ENCODE results near the gene PRR15.

The PRR15 gene

DNA sequence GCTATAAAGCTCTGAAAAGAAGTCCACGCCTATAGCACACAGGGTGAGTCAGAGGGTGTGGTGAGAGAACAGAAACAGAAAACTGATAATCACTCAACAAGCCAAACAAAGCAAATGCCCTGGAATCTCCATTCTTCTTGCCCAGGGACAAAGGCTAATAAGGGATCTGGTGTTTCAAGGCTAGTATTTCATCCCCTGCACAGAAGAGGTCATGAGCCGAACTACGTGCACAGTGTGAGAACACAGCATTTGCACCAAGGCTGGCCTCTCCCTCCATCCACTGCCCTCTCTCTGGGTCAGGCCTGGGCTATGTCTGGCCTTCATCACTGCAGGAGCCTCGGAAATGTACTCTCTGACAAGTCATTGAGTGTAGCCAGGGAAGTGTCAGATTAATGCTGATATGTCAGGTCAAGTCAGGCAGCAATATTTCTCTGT is 42.7 kb downstream of the PRR15 start:
- no peak overlapping the region for H3K4me3 ChIP-seq (ENCODE audit: low read depth, low read length)
- peak; percentile 56 for DNase-seq (ENCODE audit: low read depth)

DNA sequence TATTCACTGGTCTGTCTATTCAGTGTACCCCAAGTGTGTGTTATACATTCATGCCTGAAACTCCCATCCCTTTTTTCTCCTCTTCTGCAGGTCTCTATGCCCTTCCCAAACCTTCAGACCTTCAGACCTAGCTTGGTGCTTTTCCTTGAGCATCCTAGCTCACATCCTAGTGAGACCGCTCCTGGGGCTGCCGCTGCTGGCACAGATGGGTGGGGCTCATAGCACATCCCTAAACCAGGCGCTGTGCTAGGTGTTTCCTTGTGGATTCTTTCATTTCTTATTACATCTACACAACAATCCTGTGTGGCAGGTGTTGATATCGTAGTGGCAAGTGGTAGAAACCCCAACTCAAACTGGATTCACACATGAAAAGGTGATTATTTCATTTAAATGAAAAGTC is 43.2 kb downstream of the PRR15 start:
- no peak overlapping the region for H3K4me3 ChIP-seq (ENCODE audit: low read depth, low read length)
- no peak for DNase-seq (ENCODE audit: low read depth)

DNA sequence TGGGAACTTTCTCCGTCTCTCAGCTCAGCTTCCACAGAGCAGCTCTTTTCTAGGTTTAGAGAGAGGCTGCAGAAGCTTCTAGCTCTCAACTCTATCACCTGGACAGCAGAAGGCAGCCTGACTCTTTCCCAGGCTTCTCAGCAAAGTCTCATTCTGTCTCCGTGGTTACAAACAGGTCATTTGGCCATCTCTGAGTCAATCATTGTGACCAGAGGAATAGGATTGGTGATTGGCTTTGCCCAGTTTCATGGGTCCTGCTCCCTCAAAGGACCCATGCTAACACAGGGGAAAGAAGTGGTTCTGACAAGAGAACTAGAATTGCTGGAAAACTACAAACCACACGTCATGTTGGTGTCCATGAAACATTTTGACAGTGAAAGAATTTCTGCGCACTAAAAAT is 43.6 kb downstream of the PRR15 start:
- DNase-seq (ENCODE audit: low read depth), result no peak
- H3K4me3 ChIP-seq (ENCODE audit: low read depth, low read length), result no peak overlapping the region

DNA sequence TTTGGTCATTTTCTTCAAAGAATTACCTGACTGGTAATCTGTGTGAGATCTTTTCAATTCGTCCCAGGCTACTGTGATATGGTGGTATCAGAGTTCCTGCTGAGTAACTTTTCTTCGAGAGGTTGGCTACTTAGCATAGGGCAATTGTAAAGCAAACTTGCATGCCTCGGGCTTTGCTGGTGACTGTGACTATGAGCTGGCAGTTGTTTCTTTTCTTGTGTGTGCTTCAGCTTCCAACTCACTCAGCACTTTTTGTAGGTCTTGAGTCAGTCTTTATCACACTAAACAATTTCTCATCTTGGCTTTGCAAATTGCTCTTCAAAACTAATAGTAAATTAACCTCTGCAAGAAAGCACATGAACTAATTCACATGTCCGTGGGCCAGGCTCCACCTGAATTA is 44.3 kb downstream of the PRR15 start:
- H3K4me3 ChIP-seq (ENCODE audit: low read depth, low read length), result no peak overlapping the region
- DNase-seq (ENCODE audit: low read depth), result no peak

DNA sequence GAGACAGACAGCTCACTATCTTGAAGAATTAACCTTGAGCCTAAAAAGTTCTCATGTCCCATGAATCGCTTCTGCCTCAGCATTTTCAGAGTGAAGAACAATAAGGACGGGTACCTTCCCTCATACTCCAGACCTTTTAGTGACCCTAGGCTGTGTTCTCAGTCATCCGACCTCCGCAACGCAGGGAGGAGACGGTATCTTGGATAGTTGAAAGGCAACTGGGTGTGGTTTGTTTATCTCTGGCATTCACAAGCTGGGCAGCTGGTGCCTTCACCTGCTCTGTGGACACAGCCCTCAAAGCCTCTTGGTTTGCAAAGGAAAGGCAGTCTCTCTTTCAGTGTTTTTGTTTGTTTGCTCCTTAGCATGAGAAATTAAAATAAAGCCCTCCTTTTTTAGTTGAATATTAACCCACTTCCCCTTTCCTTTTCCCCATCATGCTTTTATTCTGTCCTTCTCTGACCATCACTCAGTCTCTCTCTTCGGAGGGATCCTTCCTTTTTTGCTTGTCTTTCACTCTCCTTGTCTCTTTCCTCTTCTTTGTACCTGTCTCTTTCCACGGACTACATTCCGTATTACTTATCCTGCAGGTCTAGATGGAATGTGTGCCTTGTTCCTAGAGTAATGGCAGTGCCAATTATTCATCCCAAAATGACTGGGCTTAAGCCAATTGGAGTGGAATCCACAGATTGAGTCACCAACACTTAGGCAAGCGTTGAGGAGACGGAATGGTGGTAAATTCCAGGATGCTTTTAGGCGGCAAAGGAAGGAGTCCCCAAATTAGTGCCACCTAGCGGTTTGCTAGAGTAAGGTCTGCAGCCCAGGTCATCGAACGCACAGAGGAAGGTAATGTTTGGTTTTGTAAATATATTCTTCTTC is 45.8 kb downstream of the PRR15 start:
- DNase-seq (ENCODE audit: low read depth), result no peak

DNA sequence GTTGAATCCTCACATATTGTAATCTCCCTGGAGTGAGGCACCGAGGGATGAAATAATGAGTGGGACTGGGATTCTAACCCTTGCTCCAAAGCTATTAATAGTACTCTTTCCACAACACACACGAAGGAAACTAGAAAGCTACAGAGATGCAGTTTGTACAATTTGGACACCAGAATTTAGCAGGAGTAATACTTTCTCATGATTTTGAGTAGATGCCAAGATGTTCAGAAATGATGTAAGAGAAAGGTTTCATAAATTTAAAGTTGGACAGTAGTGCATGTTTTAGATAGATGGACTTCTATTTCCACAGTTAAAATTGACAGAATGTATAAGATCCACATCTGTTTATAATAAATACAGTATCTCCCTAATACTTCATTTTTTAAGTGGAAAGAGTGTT is 46.5 kb downstream of the PRR15 start:
- no peak for DNase-seq (ENCODE audit: low read depth)
- no peak overlapping the region for H3K4me3 ChIP-seq (ENCODE audit: low read depth, low read length)

More for the DNA sequence above, 45.8 kb downstream of the PRR15 start:
- no peak overlapping the region for H3K4me3 ChIP-seq (ENCODE audit: low read depth, low read length)

DNA sequence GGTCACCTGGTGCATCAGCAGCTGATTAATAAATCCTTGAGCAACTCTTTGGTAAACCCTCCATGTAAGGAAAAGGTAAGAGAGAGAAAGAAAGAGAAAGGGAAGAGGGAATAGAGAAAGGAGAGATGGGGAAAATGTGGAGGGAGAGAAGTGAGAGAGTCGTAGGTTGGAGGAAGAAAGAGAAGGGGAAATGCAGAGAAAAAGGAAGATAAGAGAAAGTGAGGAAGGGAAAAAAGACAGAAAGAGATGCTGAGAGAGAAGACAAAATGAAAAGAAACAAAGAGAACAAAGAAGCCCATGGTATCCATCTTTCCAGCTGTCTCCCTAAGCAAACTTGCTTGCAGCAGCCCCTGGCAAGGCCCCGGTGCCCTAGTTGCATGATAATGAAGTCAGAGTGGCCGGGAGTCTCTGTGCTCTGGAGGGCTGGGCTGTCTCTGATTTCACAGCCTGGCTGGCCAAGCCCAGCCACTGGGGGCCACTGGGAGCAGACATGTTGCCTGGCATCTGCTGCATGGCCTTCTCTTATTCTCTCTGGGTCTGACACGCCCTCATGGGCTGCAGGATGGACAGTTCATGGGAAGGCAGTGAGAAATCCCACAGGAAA is 48.4 kb downstream of the PRR15 start:
- no peak overlapping the region for H3K4me3 ChIP-seq (ENCODE audit: low read depth, low read length)
- DNase-seq (ENCODE audit: low read depth), result no peak

DNA sequence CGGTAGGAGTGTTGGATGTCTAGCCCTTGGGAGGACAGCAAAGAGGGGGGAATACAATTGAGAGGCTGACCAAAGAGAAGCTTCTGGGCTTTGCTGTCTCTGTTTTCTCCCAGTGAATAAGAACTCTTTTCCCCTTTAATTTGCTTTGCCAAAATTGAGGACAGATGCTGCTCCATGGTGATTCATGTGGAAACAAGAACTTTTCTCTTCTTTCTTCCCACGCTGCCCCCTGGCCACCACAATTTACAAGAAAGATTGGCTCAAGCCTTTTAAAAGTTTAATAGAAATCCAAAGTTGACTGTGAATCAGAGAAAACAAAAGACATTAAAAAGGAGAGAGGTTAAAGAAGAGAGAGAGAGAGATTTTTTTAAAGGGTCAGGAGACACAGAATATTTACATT is 49.0 kb downstream of the PRR15 start:
- peak; percentile 52 for DNase-seq (ENCODE audit: low read depth)
- H3K4me3 ChIP-seq (ENCODE audit: low read depth, low read length), result no peak overlapping the region

DNA sequence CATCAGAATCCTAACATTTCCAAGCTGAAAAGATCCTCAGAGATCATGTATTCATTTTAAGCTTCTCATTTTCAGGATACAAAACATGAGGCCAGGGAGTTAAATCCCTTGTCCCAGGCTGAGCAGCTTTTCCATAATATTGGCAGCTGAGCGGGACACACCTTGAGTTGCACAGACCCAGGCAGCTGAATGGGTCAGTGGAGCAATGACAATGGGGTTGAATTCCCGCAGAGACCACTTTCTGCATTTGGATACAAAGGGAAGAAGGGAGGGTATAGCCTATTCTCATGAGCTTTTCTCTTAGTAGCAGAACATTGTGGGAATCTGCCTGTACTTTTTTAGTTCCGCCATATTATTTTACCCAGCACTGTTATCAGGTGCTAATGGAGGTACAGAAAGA is 49.5 kb downstream of the PRR15 start:
- H3K4me3 ChIP-seq (ENCODE audit: low read depth, low read length), result no peak overlapping the region
- DNase-seq (ENCODE audit: low read depth), result no peak

DNA sequence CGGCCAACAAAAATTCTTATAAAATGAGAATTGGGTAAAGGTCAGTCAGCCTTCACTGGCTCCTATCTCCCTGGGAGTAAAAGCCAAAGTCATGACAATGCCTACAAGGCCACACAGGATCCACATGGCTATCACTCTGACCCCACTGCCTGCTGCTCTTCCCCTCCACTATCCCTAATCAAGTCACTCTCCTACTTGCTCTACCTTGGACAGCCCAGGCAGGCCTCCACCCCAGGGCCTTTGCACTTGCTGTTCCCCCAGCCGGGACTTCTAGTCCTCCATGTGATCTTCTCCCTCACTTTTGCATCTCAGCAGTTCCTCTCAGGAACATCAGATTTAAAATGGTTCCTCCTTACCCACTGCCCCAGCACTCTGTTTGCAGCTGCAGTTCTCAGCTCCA is 50.6 kb downstream of the PRR15 start:
- DNase-seq (ENCODE audit: low read depth), result no peak
- no peak overlapping the region for H3K4me3 ChIP-seq (ENCODE audit: low read depth, low read length)

All from skeletal muscle cell (primary cell).